Body of pancreas (tissue), 4 donors: ENCODE data around the gene NACC2. TPM values are rescaled to one million over a fixed set of nuclear protein-coding genes. Genes with fewer than 3 reads are reported as not detected.
A peak's percentile ranks its signal among the peaks of the same experiment; 100 is the strongest.

Source experiments
- ATAC-seq: fragments of 150-250 bp; one replicate; pipeline ENCODE4 v1.9.1; 2016
- DNase-seq, 4 donors: peaks; one replicate each; pipeline ENCODE4 v3.0.0-alpha.2; 2019
- H3K27ac ChIP-seq, 4 donors: fragments of 200-600 bp; sonication (generic); 1 replicate in 3 of 4; 2 replicates in 1 of 4; pipeline versions ENCODE4 v1.5.1 to v1.6.1; 2016 to 2019; ENCODE audit warnings: mild to moderate bottlenecking in 1 of 4, mixed read lengths in 1 of 4, moderate library complexity in 1 of 4
- H3K27me3 ChIP-seq, 2 donors: fragments of 200-600 bp; sonication (generic); one replicate each; pipeline ENCODE4 v1.6.0; 2016; ENCODE audit warnings: mild to moderate bottlenecking in 1 of 2
- H3K36me3 ChIP-seq, 2 donors: fragments of 200-600 bp; sonication (generic); replicated peaks in 1 of 2; 2 replicates each; pipeline ENCODE4 v1.5.1; 2016; ENCODE audit warnings: low read depth in 2 of 2; ENCODE audit not compliant: insufficient read depth in 1 of 2
- H3K4me1 ChIP-seq: fragments of 200-600 bp; sonication (generic); one replicate; pipeline ENCODE4 v1.6.0; 2016
- H3K4me3 ChIP-seq, 2 donors: fragments of 200-600 bp; sonication (generic); 1 replicate in 1 of 2; 2 replicates in 1 of 2; pipeline ENCODE4 v1.5.1; 2016 to 2019
- H3K9me3 ChIP-seq, 3 donors: fragments of 200-600 bp; sonication (generic); 1 replicate in 2 of 3; 2 replicates in 1 of 3; pipeline ENCODE4 v1.5.1; 2016
- CTCF ChIP-seq, 7 experiments: fragments of 450-650 bp in 4 of 7; fragments of 200-600 bp in 3 of 7; sonication (generic) in 3 of 7; IDR thresholded peaks; one replicate each; pipeline ENCODE4 v1.5.1; 2016 to 2019; ENCODE audit warnings: antibody characterized with exemption in 7 of 7
- POLR2A ChIP-seq, 3 donors: fragments of 450-650 bp; IDR thresholded peaks; one replicate each; pipeline ENCODE4 v1.6.1; 2016; ENCODE audit warnings: antibody characterized with exemption in 3 of 3, mild to moderate bottlenecking in 2 of 3
- WGBS, 2 donors: methylation state at CpG; one replicate each; pipeline ENCODE4 v1.1.5; 2017; 5-methylcytosine and 5-hydroxymethylcytosine counted together
- intact Hi-C: fragments of 100-400 bp; cut with DNase I; formaldehyde crosslinking; loops from one replicate; pipeline ENCODE4 v1.15.1; 2023
- total RNA-seq, 2 donors: library from RNA; depleted of rRNA; stranded (reverse); fragments of >200 nt; gene quantifications; one replicate each; pipeline ENCODE4 v1.1.0, GENCODE V29; 2016

Gene NACC2
- total RNA-seq, 2 donors from 2014 or later = 16.6 to 21.1 TPM

DNA sequence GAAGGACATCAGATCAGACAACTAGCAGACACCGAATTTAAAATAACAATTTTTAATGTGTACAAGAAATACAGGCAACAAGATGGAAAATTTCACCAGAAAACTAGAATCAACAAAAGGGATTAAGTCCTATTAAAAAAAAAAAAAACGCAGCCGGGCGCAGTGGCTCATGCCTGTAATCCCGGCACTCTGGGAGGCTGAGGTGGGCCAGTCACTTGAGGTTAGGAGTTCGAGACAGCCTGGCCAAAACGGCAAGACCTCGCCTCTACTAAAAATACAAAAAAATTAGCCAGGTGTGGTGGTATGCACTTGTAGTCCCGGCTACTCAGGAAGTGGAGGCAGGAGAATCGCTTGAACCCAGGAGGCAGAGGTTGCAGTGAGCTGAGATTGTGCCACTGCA, 69.6 kb downstream of the NACC2 start:
- TF ChIP-seq CTCF (IDR thresholded peaks at IDR 0.05) = no peak
- TF ChIP-seq POLR2A (IDR thresholded peaks at IDR 0.05) = no peak
- H3K4me1 ChIP-seq = no peaks in the 10 kb centered on the region
- H3K27me3 ChIP-seq = no peaks in the 10 kb centered on the region
- DNase-seq (no peak), ATAC-seq (no peak)
- WGBS, 2 donors = 80 to 86% methylated on average over 10 of the region's 10 CpGs
- H3K9me3 ChIP-seq = no peaks in the 10 kb centered on the region
- H3K27ac ChIP-seq = no peak overlapping the region
- intact Hi-C loops = no loop called here
- no peak overlapping the region for H3K4me3 ChIP-seq
- H3K36me3 ChIP-seq = no peaks in the 10 kb centered on the region

DNA sequence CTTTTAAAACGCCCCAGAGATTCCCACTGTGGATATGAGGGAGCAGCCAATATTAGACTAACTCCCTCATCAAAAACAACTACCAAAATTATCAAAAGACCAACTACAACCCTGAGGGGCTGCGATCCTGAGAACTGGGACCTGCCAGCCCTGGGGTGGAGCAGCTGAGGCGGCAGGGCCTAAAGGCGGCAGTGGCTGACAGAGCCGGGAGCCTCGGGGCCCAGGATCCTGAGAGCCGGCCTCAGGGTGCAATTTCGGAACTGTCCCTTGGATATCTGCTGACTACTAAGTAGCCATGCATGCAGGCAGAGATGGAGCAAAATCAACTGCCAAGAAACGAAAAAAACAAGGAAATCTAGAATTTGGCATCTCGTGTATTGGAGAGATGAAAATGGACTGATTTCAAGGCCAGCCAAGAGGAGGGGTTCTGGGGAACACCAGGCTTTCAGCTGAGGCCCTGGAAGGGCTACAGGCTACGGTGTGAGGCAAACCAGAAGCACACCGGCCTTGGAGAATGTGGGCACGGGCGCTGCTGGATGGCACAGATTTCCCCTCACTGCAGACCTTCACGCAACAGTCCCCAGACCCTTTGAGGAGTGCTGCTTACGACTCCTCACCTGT, 70.3 kb downstream of the NACC2 start:
- Histone ChIP-seq H3K9me3 (no peaks in the 10 kb centered on the region), H3K27ac (no peak overlapping the region), H3K4me3 (no peak overlapping the region), H3K27me3 (no peaks in the 10 kb centered on the region), H3K4me1 (no peaks in the 10 kb centered on the region), H3K36me3 (no peaks in the 10 kb centered on the region)
- intact Hi-C loops = no loop called here
- WGBS, 2 donors = 74 to 81% methylated on average over 12 to 16 of the region's 16 CpGs
- ATAC-seq (no peak), DNase-seq (peak in 3 of 4 donors; percentile 1 to 10 (median 7))
- no peak for TF ChIP-seq CTCF (IDR thresholded peaks at IDR 0.05)

DNA sequence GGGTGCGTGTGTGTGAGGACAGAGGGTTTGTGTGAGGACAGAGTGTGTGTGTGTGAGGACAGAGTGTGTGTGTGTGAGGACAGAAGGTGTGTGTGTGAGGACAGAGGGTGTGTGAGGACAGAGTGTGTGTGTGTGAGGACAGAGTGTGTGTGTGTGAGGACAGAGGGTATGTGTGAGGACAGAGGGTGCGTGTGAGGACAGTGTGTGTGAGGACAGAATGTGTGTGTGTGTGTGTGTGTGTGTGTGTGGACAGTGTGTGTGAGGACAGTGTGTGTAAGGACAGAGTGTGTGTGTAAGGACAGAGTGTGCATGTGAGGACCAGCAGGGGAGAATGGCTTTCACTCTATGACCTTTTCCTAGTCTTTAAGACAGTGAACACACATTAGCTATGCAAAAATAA, 70.8 kb downstream of the NACC2 start:
- ATAC-seq = no peak

GRCh38 chr9:136023410-136024225, 71.5 kb downstream of the NACC2 start:
- DNase-seq (peak; percentile 35 to 59 (median 39)), ATAC-seq (no peak)
- H3K27ac ChIP-seq = no peak overlapping the region
- no peaks in the 10 kb centered on the region for H3K27me3 ChIP-seq
- no peaks in the 10 kb centered on the region for H3K4me1 ChIP-seq
- no peaks in the 10 kb centered on the region for H3K9me3 ChIP-seq
- intact Hi-C loops = no loop called here
- no peak overlapping the region for H3K4me3 ChIP-seq
- TF ChIP-seq CTCF (IDR thresholded peaks at IDR 0.05) (no peak), POLR2A (IDR thresholded peaks at IDR 0.05) (no peak)
- 57 to 75% methylated on average over 9 to 16 of the region's 16 CpGs for WGBS, 2 donors
- no peaks in the 10 kb centered on the region for H3K36me3 ChIP-seq

More for the DNA sequence above, 70.8 kb downstream of the NACC2 start:
- Histone ChIP-seq H3K36me3 (no peaks in the 10 kb centered on the region), H3K9me3 (no peaks in the 10 kb centered on the region), H3K4me1 (no peaks in the 10 kb centered on the region), H3K27me3 (no peaks in the 10 kb centered on the region), H3K4me3 (no peak overlapping the region), H3K27ac (no peak overlapping the region)
- DNase-seq = peak in 1 of 4 donors; percentile 1
- TF ChIP-seq POLR2A (IDR thresholded peaks at IDR 0.05) (no peak), CTCF (IDR thresholded peaks at IDR 0.05) (no peak)
- 66 to 69% methylated on average over 2 of the region's 2 CpGs for WGBS, 2 donors
- intact Hi-C loops = no loop called here
